Breast epithelium (tissue), 3 donors: ENCODE measurements around the gene CCNJL.

Experiments
- CTCF ChIP-seq, 3 donors: fragments of 450-650 bp; IDR thresholded peaks; one replicate each; pipeline ENCODE4 v1.5.1; 2016 to 2017; ENCODE audit warnings: antibody characterized with exemption in 3 of 3, mild to moderate bottlenecking in 3 of 3, moderate library complexity in 3 of 3
- POLR2A ChIP-seq: fragments of 450-650 bp; IDR thresholded peaks from one replicate; pipeline ENCODE4 v1.6.1; 2016; ENCODE audit warnings: antibody characterized with exemption, mild to moderate bottlenecking, moderate library complexity
- POLR2AphosphoS5 ChIP-seq, 3 donors: sonication (generic); formaldehyde crosslinking; IDR thresholded peaks; one replicate each; pipeline ENCODE4 v1.6.1; 2017; ENCODE audit warnings: antibody characterized with exemption in 3 of 3

- TF ChIP-seq CTCF (IDR thresholded peaks at IDR 0.05) = no peak
- TF ChIP-seq POLR2AphosphoS5 (IDR thresholded peaks at IDR 0.05) = no peak
- TF ChIP-seq POLR2A = no peak
Observed at GRCh38 chr5:160349935-160350303, 37.6 kb upstream of the CCNJL start.
